ENCODE results near the gene TINAG.
"Not testable (repeated sequence)": the region's sequence is repeated elsewhere in the genome, so short reads cannot be mapped to it uniquely, and the experiment has no call there.

The TINAG gene

DNA sequence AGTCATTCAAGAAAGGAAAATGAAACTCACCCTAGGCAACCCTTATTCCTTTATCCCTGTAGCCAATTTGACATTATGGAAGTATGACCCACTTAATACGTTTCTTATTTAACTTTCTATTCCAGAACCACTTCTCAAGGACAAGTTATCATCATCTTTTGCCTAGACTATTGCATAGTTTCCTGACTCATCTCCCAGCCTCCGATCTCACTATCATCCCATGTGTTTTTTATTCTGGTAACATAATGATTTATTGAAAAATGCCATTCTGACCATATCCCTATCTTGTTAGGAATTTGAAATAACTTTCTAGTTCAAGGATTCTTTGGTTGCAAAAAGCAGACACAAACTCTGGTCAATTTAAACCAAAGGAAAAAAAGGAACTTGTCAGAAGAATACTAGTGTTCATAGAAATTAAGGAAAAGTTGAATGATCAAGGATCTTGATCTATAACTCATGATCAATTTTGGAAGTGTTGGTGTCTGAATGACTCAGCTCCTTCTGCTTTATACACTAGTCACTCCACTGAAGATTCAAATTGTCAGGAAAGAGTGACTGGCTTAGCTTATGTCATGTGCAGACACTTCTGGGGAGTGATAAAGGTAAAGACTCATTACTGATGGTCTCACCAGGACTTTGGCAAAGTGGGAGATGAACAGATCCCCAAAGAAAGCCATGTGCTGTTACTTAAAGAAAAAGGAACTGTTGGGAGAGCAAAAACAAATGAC is 8.5 kb upstream of the TINAG start:
- Histone ChIP-seq H3K27me3 (no peaks in the 10 kb centered on the region), H3K4me1 (no peaks in the 10 kb centered on the region), H4K20me1 (no peaks in the 10 kb centered on the region), H3K27ac (no peak overlapping the region), H3K9me3 (replicated peaks in 1 of 11) (no peaks in the 10 kb centered on the region), H3K4me3 (no peak overlapping the region), H3K9ac (no peak overlapping the region), H3K36me3 (no peaks in the 10 kb centered on the region), H3K4me2 (no peak overlapping the region)
- TF ChIP-seq Cebpa-rat (IDR thresholded peaks at IDR 0.05): no peak

DNA sequence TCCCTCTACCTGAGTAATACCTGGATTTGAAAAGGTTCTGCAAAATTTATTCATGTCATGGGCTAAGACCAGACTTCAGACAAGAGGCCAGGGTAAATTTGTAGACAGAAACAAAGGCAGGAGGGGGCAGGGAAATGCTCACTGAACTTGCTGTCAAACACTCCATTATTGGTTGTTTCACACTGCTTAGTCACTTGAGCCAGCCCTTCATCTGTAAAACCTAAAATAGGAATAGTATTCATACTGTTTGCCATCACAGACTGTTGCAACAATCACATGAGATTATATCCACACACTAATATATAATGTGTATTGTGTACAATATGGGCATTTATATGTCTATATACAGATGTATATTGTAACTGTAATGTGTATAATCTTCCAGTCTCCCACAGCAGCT is 6.5 kb upstream of the TINAG start:
- Histone ChIP-seq H3K4me3 (no peak overlapping the region), H4K20me1 (no peaks in the 10 kb centered on the region), H3K27ac (no peak overlapping the region), H3K4me2 (no peak overlapping the region), H3K4me1 (no peaks in the 10 kb centered on the region), H3K27me3 (no peaks in the 10 kb centered on the region), H3K9ac (no peak overlapping the region), H3K36me3 (no peaks in the 10 kb centered on the region), H3K9me3 (replicated peaks in 1 of 11) (no peaks in the 10 kb centered on the region)
- TF ChIP-seq Cebpa-rat (IDR thresholded peaks at IDR 0.05): no peak

DNA sequence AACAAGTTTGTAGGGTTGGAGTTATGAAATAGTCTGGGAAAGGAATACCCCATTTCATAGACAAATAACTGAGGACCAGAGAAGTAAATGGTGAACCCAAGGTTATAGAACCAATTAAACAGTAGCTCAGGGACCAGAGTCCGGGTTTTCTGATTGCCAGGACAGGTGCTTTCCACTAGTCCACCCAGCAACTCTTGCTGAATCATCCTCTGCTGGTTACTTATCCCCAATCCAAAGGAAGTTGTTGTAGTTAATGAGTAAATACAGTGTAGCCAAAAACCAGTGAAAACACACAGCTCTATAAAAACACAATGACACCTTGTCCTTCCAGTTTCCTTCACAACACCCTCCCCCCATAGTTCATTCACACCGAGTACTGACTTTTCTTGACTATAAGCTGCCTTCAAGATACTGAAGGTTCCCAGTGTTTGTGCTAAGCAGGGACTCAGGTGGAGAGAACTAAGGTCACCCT is 766 bp upstream of the TINAG start:
- no peak overlapping the region for H3K9ac ChIP-seq
- TF ChIP-seq Cebpa-rat (IDR thresholded peaks at IDR 0.05): no peak
- H3K27me3 ChIP-seq: no peaks in the 10 kb centered on the region
- H3K27ac ChIP-seq: no peak overlapping the region
- no peaks in the 10 kb centered on the region for H4K20me1 ChIP-seq
- no peaks in the 10 kb centered on the region for H3K36me3 ChIP-seq
- H3K4me2 ChIP-seq: no peak overlapping the region
- H3K9me3 ChIP-seq (replicated peaks in 1 of 11): no peaks in the 10 kb centered on the region
- no peak overlapping the region for H3K4me3 ChIP-seq
- H3K4me1 ChIP-seq: no peaks in the 10 kb centered on the region

DNA sequence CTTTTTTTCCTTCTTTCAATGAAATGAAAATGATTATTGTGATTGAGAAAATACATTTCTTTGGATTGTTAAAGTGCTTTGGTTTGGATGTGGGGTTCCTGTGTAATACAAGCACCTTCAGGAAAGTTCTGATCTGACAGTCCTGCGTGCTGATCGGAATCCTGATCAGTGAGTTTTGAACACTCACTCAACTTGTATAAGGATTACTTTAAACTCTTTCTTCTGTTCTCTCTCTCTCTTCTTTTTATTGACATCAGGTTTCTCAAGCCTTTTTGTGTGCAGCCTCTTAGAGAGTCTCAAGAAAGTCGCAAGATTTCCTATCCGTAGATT is 710 bp downstream of the TINAG start:
- Histone ChIP-seq H3K9ac (no peak overlapping the region), H3K4me1 (no peaks in the 10 kb centered on the region), H3K36me3 (no peaks in the 10 kb centered on the region), H3K4me2 (no peak overlapping the region), H3K4me3 (no peak overlapping the region), H3K9me3 (replicated peaks in 1 of 11) (no peaks in the 10 kb centered on the region), H3K27me3 (no peaks in the 10 kb centered on the region), H3K27ac (no peak overlapping the region), H4K20me1 (no peaks in the 10 kb centered on the region)
- TF ChIP-seq Cebpa-rat (IDR thresholded peaks at IDR 0.05): no peak

DNA sequence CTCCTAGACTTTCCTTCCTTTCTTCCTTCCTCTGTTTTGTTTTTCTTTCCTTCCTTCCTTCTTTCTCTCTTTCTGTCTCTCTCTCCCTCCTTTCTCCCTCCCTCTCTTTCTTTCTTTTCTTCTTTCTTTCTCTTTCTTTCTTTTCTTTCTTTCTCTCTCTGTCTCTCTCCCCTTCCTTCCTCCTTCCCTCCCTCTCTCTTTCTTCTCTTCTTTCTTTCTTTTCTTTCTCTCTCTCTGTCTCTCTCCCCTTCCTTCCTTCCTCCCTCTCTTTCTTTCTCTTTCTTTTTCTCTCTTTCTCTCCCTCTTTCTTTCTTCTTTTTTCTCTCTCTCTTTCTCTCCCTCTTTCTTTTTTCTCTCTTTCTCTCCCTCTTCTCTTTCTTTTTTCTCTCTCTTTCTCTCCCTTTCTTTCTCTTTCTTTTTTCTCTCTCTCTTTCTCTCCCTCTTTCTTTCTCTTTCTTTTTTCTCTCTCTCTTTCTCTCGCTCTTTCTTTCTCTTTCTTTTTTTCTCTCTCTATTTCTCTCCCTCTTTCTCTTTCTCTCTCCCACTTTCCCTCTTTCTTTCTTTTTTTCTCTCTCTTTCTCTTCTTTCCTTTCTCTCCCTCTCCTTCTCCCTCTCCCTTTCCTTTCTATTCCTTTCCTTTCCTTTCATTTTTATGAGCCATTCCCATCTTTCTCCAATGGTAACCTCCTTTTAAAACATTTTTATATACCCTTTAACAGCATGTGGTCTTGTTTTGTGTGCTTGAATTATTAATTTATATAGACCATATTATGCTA is 2.3 kb downstream of the TINAG start:
- Histone ChIP-seq H4K20me1 (no peaks in the 10 kb centered on the region), H3K4me1 (no peaks in the 10 kb centered on the region), H3K9ac (no peak overlapping the region), H3K36me3 (no peaks in the 10 kb centered on the region), H3K27ac (no peak overlapping the region), H3K27me3 (no peaks in the 10 kb centered on the region), H3K9me3 (replicated peaks in 1 of 11) (no peaks in the 10 kb centered on the region), H3K4me2 (no peak overlapping the region), H3K4me3 (no peak overlapping the region)
- TF ChIP-seq Cebpa-rat (IDR thresholded peaks at IDR 0.05): no peak

DNA sequence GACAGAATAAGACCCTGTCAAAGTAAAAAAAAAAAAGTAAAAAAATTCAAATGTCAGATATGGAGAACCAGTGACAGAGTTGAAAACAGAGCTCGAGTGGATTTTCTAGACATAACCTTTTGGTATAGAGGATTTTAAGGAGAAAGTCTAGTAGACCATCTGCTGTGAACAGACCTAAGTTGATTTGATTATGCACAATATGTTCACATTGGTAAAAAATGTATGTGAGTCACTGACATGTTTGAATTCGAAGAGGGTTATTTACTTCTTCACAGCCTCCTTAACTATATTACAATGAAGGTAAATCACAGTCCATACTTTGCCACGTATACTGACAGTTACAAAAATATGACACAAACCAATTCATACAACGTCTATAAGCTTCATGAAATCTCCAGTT is 7.4 kb downstream of the TINAG start:
- Histone ChIP-seq H3K27me3 (no peaks in the 10 kb centered on the region), H3K4me3 (no peak overlapping the region), H3K4me2 (no peak overlapping the region), H3K9me3 (replicated peaks in 1 of 11) (no peaks in the 10 kb centered on the region), H4K20me1 (no peaks in the 10 kb centered on the region), H3K36me3 (no peaks in the 10 kb centered on the region), H3K4me1 (no peaks in the 10 kb centered on the region), H3K9ac (no peak overlapping the region), H3K27ac (no peak overlapping the region)
- TF ChIP-seq Cebpa-rat (IDR thresholded peaks at IDR 0.05): no peak

DNA sequence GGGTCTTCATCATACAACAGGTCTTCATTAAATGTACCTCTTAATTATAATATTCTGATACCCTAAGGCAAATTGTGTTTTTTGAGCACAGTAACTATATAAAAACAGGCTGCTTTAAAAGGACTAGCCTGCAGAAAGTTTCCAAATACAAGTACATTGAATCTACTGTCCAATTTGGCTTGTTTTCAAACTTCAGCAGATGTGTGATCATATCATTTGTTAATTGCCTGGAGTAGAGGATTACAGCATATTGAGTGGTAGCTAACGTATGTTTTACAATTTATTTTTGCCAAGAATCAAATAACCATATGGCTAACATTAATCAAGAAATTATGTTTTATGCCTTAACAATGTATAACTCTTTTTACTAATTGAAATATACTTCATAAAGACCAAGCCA is 12.6 kb downstream of the TINAG start:
- H3K9me3 ChIP-seq (replicated peaks in 1 of 11): no peaks in the 10 kb centered on the region
- H3K4me3 ChIP-seq: no peak overlapping the region

DNA sequence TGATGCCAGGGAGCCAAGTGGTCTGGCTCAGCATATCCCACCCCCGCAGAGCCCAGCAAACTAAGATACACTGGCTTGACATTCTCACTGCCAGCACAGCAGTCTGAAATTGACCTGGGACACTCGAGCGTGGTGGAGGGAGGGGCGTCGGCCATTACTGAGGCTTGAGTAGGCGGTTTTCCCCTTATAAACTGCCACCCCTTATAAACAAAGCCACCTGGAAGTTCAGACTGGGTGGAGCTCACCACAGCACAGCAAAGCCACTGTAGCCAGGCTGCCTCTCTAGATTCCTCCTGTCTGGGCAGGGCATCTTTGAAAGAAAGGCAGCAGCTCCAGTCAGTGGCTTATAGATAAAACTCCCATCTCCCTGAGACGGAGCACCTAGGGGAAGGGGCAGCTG is 19.4 kb downstream of the TINAG start:
- Histone ChIP-seq H3K36me3 (no peaks in the 10 kb centered on the region), H3K4me1 (no peaks in the 10 kb centered on the region), H3K4me2 (no peak overlapping the region), H3K27ac (no peak overlapping the region), H4K20me1 (no peaks in the 10 kb centered on the region), H3K4me3 (no peak overlapping the region), H3K9me3 (replicated peaks in 1 of 11) (peaks cover 0 to 11% (median 6%) of the 10 kb centered on the region in 11 experiments; a peak in 7 of 22 replicates), H3K27me3 (no peaks in the 10 kb centered on the region), H3K9ac (no peak overlapping the region)
- TF ChIP-seq Cebpa-rat (IDR thresholded peaks at IDR 0.05): no peak

More for the DNA sequence above, 12.6 kb downstream of the TINAG start:
- TF ChIP-seq Cebpa-rat (IDR thresholded peaks at IDR 0.05): no peak
- no peaks in the 10 kb centered on the region for H3K36me3 ChIP-seq
- H3K27me3 ChIP-seq: no peaks in the 10 kb centered on the region
- H3K9ac ChIP-seq: no peak overlapping the region
- H3K4me2 ChIP-seq: no peak overlapping the region
- H4K20me1 ChIP-seq: no peaks in the 10 kb centered on the region
- no peaks in the 10 kb centered on the region for H3K4me1 ChIP-seq
- H3K27ac ChIP-seq: no peak overlapping the region

DNA sequence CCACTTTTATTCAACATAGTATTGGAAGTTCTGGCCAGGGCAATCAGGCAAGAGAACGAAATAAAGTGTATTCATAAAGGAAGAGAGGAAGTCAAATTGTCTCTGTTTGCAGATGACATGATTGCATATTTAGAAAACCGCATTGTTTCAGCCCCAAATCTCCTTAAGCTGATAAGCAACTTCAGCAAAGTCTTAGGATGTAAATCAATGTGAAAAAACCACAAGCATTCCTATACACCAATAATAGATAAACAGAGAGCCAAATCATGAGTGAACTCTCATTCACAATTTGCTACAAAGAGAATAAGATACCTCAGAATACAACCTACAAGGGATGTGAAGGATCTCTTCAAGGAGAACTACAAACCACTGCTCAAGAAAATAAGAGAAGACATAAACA is 23.3 kb downstream of the TINAG start:
- not testable (repeated sequence) for H4K20me1 ChIP-seq, H3K4me1 ChIP-seq, H3K4me3 ChIP-seq, H3K27me3 ChIP-seq, H3K4me2 ChIP-seq, H3K27ac ChIP-seq, H3K36me3 ChIP-seq, H3K9ac ChIP-seq
- H3K9me3 ChIP-seq (replicated peaks in 1 of 11): peaks cover 0 to 11% (median 6%) of the 10 kb centered on the region in 11 experiments; a peak in 7 of 22 replicates

DNA sequence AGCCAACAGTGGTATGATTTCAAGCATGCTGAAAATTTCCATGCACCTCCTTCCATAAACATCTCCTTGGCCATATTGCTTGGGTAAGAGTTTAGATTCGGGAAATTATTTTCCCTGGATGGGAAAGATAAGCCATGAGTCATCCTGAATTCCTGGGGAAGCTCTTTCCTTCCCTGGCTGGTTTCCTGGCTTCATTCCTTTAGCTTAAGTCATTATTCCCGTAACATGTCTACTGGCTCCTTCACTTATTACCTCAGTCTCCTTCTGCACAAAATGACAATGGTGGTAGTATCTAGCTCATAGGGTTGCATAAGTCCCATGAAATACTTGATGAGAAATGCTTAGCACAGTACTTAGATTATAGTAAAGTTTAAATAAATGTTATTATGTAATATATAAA is 27.6 kb downstream of the TINAG start:
- no peaks in the 10 kb centered on the region for H3K9me3 ChIP-seq (replicated peaks in 1 of 11)
- H3K4me1 ChIP-seq: no peaks in the 10 kb centered on the region
- no peak overlapping the region for H3K9ac ChIP-seq
- H3K36me3 ChIP-seq: no peaks in the 10 kb centered on the region
- no peaks in the 10 kb centered on the region for H4K20me1 ChIP-seq
- no peak overlapping the region for H3K4me3 ChIP-seq
- no peaks in the 10 kb centered on the region for H3K27me3 ChIP-seq
- no peak for TF ChIP-seq Cebpa-rat (IDR thresholded peaks at IDR 0.05)
- no peak overlapping the region for H3K27ac ChIP-seq
- H3K4me2 ChIP-seq: no peak overlapping the region

Data from BLaER1 treated with 17β-estradiol and CSF1 and Interleukin-3, amounts not matched to agents 10 nM and 100 nM (cell line).